ENCODE data around the gene TBC1D7.

GRCh38 chr6:13334953-13335352 lies 6.6 kb upstream of the TBC1D7 start:
- no peak for TF ChIP-seq POLR2AphosphoS5 (IDR thresholded peaks at IDR 0.05; ENCODE audit: low read depth, low read length)
- no peak for TF ChIP-seq POLR2A (IDR thresholded peaks at IDR 0.05; ENCODE audit: low read depth, low read length)

Measured in GM12891 (cell line).